Endothelial cell of umbilical vein (primary cell): ENCODE data around the gene RUSF1. TPM values are rescaled to one million over a fixed set of nuclear protein-coding genes. Genes with fewer than 3 reads are reported as not detected.

Experiments used
- BruUV-seq: library from RNA; stranded (reverse); fragments of 400-500 nt; replicated peaks from 2 replicates; lab custom pipeline; 2021; lab: Mats Ljungman, UMichigan
- CTCF ChIA-PET: fragments of 300-600, 350-600 bp; sonication (Branson Sonifier 250); formaldehyde crosslinking; loops from one replicate; lab custom pipeline; 2021; ENCODE audit warnings: antibody characterized with exemption, inconsistent platforms; lab: Charles Lee
- POLR2A ChIA-PET: fragments of 300-600, 350-600 bp; sonication (Branson Sonifier 250); formaldehyde crosslinking; loops from one replicate; lab custom pipeline; 2021; ENCODE audit warnings: antibody characterized with exemption, inconsistent platforms; lab: Charles Lee
- DNase-seq: peaks from one replicate; pipeline ENCODE4 v3.0.0-alpha.2; 2011; ENCODE audit warnings: low read depth, low spot score
- FAIRE-seq: peaks from 2 replicates; lab custom pipeline; 2011; peaks lifted over from hg19 to GRCh38; lab: Jason Lieb, UNC
- H2AFZ ChIP-seq: 2 replicates; pipeline ENCODE4 v1.6.0; 2012; ENCODE audit warnings: low read depth, low read length, control low read depth, inconsistent platforms
- H3K27ac ChIP-seq: 2 replicates; pipeline ENCODE4 v1.5.1; 2011; ENCODE audit warnings: low read depth, mild to moderate bottlenecking, control low read depth, low read length, moderate library complexity; ENCODE audit not compliant: insufficient read depth
- H3K27me3 ChIP-seq, 2 experiments: 2 replicates each; pipeline versions ENCODE4 v1.6.0 to v1.6.1; 2011; ENCODE audit warnings: low read length in 2 of 2, mixed read lengths in 1 of 2; ENCODE audit not compliant: control insufficient read depth in 2 of 2, insufficient read depth in 2 of 2
- H3K36me3 ChIP-seq, 2 experiments: 2 replicates in 1 of 2; 3 replicates in 1 of 2; pipeline ENCODE4 v1.5.1; 2011; ENCODE audit warnings: low read length in 2 of 2, mild to moderate bottlenecking in 1 of 2, moderate library complexity in 1 of 2; ENCODE audit not compliant: control insufficient read depth in 2 of 2, insufficient read depth in 2 of 2; ENCODE audit errors: extremely low read depth in 1 of 2
- H3K4me1 ChIP-seq: 3 replicates; pipeline ENCODE4 v1.5.1; 2011; ENCODE audit warnings: mild to moderate bottlenecking, low read length; ENCODE audit not compliant: control insufficient read depth, insufficient read depth; ENCODE audit errors: extremely low read depth
- H3K4me2 ChIP-seq: 2 replicates; pipeline ENCODE4 v1.6.1; 2011; ENCODE audit warnings: low read length, control low read depth, mixed read lengths; ENCODE audit not compliant: insufficient read depth
- H3K4me3 ChIP-seq, 3 experiments: fragments of 200-600 bp in 1 of 3; sonication (generic), shearing (Covaris generic) in 1 of 3; replicated peaks in 1 of 3; 2 replicates each; pipeline ENCODE4 v1.5.1; 2011 to 2016; ENCODE audit warnings: control low read depth in 3 of 3, low read length in 3 of 3, mild to moderate bottlenecking in 2 of 3, inconsistent platforms in 1 of 3, low read depth in 1 of 3, moderate library complexity in 1 of 3; ENCODE audit not compliant: insufficient read depth in 1 of 3
- H3K79me2 ChIP-seq: 2 replicates; pipeline ENCODE4 v1.6.0; 2012; ENCODE audit warnings: low read length, inconsistent platforms; ENCODE audit not compliant: control insufficient read depth, insufficient read depth
- H3K9ac ChIP-seq: replicated peaks from 2 replicates; pipeline ENCODE3; 2011; ENCODE audit warnings: low read length, control low read depth; ENCODE audit not compliant: insufficient read depth; ENCODE audit errors: extremely low read depth
- H3K9me1 ChIP-seq: replicated peaks from 3 replicates; pipeline ENCODE4 v1.6.0; 2011; ENCODE audit warnings: mild to moderate bottlenecking, low read length; ENCODE audit not compliant: control insufficient read depth, insufficient read depth; ENCODE audit errors: extremely low read depth
- H3K9me3 ChIP-seq: replicated peaks from 2 replicates; pipeline ENCODE4 v1.5.1; 2012; ENCODE audit warnings: low read length, inconsistent platforms; ENCODE audit not compliant: control insufficient read depth, insufficient read depth
- H4K20me1 ChIP-seq: replicated peaks from 2 replicates; pipeline ENCODE3; 2011; ENCODE audit warnings: mild to moderate bottlenecking, low read length; ENCODE audit not compliant: control insufficient read depth, insufficient read depth; ENCODE audit errors: extremely low read depth
- CTCF ChIP-seq, 2 donors: IDR thresholded peaks; 1 replicate in 1 of 2; 2 replicates in 1 of 2; pipeline ENCODE4 v1.5.1; 2011; ENCODE audit warnings: low read length in 2 of 2, mild to moderate bottlenecking in 2 of 2, moderate library complexity in 2 of 2, control low read depth in 1 of 2, inconsistent platforms in 1 of 2, low read depth in 1 of 2; ENCODE audit not compliant: insufficient read depth in 1 of 2; ENCODE audit errors: extremely low read depth in 1 of 2
- FOS ChIP-seq: IDR thresholded peaks from 2 replicates; pipeline ENCODE4 v1.6.1; 2011; ENCODE audit warnings: mild to moderate bottlenecking, low read length, moderate library complexity, borderline replicate concordance; ENCODE audit not compliant: insufficient read depth
- POLR2A ChIP-seq: IDR thresholded peaks from 2 replicates; pipeline ENCODE4 v1.6.1; 2012; ENCODE audit warnings: low read depth, mild to moderate bottlenecking, control low read depth, low read length
- POLR2AphosphoS5 ChIP-seq: IDR thresholded peaks from 2 replicates; pipeline ENCODE4 v1.6.1; 2012; ENCODE audit warnings: low read depth, mild to moderate bottlenecking, control low read depth, low read length, moderate library complexity; ENCODE audit not compliant: insufficient read depth
- dilution Hi-C: fragments of 300-500 bp; cut with MboI; formaldehyde crosslinking; loops from one replicate; pipeline ENCODE4 v1.15.0; 2019; ENCODE audit warnings: low sequenced_read_pairs; ENCODE audit not compliant: extremely low pct_ligation_motif_present
- intact Hi-C: fragments of 100-400 bp; cut with micrococcal nuclease; formaldehyde crosslinking; loops from one replicate; pipeline ENCODE4 v1.10.0; 2022
- polyA plus RNA-seq, 4 experiments: library from polyadenylated mRNA; depleted of rRNA in 3 of 4; stranded (reverse) in 3 of 4; unstranded in 1 of 4; fragments of >200 nt; gene quantifications; 2 replicates each; pipeline versions ENCODE4 v1.2.1 to v1.2.3, GENCODE V29; 2011 to 2012; ENCODE audit warnings: missing spikeins in 1 of 4
- total RNA-seq: library from RNA; stranded (reverse); gene quantifications from 2 replicates; pipeline ENCODE4 v1.2.3, GENCODE V29; 2021

The RUSF1 gene
- total and polyA plus RNA-seq, 2 donors (not counting 3 experiments of a cell fraction or from before 2014, with no cell fraction given) = 36.4 to 40.3 TPM

- POLR2A ChIA-PET = interaction anchor here (0.6 to 2.0 kb wide), 6 partner anchors 13 to 415 kb away, joined by 3 to 6 read pairs (median 4); partner anchors contain the start of genes FUS, TGFB1I1, ZNF267 and ZNF843
- dilution Hi-C loops (no loop called here), intact Hi-C loops (loop anchor here (2.0 to 5.0 kb wide), 5 partner anchors 239 to 383 kb away; partner anchors contain the start of genes FUS, PYCARD, ZNF646 and ZNF668)
- no peaks in the 10 kb centered on the region for H4K20me1 ChIP-seq
- DNase-seq (peak; percentile 57), FAIRE-seq (peak; percentile 91)
- H3K4me2 ChIP-seq = peak overlapping the region; percentile 62
- H2AFZ ChIP-seq = peak overlapping the region; percentile 41
- no peak for TF ChIP-seq POLR2A
- peak; percentile 3 for TF ChIP-seq FOS
- peak; percentile 55 for TF ChIP-seq POLR2AphosphoS5
- peak; percentile 15 to 29 for TF ChIP-seq CTCF (IDR thresholded peaks at IDR 0.05; ENCODE audit: extremely low read depth in 1 of 2, insufficient read depth in 1 of 2, low read depth in 1 of 2, low read length in 2 of 2)
- no peaks in the 10 kb centered on the region for H3K27me3 ChIP-seq
- peaks cover 26% of the 10 kb centered on the region for H3K4me1 ChIP-seq
- H3K4me3 ChIP-seq = peak overlapping the region; percentile 31 to 72 (median 71)
- CTCF ChIA-PET = interaction anchor here (1.0 to 4.3 kb wide), 8 partner anchors 9 to 505 kb away, joined by 3 to 53 read pairs (median 5); partner anchors contain the start of genes RUSF1, TGFB1I1 and ZNF843
- H3K79me2 ChIP-seq = peaks cover 41% of the 10 kb centered on the region
- H3K27ac ChIP-seq = peak overlapping the region; percentile 96
- no TSS peak for BruUV-seq
- H3K9me1 ChIP-seq = no peaks in the 10 kb centered on the region
- H3K9ac ChIP-seq = peak overlapping the region; percentile 95
- H3K36me3 ChIP-seq = peaks cover 0 to 10% of the 10 kb centered on the region in 2 experiments
- H3K9me3 ChIP-seq = no peaks in the 10 kb centered on the region
Measured at GRCh38 chr16:31458073-31458843, 49.9 kb downstream of the RUSF1 start.
